ENCODE measurements around the gene ASIC4. TPM values are rescaled to one million over a fixed set of nuclear protein-coding genes. Genes with fewer than 3 reads are reported as not detected.

The ASIC4 gene
- total RNA-seq, 3 donors from 2014 or later (not counting 1 experiment from before 2014, with no cell fraction given) = 0.12 to 0.20 TPM; not detected in 1

DNA sequence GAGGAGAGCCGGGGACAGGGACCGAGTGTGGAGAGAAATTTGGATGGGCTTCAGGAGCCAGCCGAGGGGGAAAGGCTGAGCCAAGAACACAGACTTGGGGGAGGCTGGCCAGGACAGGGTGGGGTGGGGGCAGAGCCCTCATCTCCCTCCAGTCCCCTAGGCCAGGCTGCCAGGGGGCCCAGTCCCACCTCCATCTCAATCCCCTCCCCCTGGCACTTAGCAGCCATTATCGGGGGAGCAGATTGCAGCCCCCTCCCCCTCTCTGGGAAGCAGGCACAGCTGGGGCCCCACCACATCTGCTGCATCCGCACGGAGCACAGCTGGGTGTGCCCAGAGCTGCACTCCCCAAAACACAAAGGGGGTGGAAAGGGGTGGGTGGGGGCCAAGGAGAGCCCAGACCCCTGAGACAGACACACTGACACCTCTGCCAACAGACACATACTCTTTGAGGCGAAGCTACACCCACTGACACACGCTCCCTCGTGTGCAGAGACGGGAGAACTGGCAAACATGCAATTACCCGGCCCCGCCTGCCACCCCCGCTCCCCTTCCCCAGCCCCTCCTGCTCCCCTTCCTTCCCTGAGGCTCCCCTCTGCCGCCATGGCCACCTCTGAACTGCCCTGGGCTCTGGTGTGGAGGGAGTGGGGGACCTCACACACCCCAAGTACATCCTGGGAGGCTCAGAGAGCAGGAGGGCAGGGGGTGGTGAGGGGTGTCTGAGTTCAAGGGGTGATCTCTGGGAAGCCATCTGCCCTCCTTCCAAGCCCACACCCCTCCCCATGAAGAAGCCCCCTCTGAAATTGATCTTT is 5.1 kb upstream of the ASIC4 start:
- Mint-ChIP-seq H3K9me3 (no peaks in the 10 kb centered on the region), H3K27ac (peak overlapping the region in 1 of 2 donors; percentile 35), H3K4me1 (peaks cover 7 to 27% of the 10 kb centered on the region in 2 donors), H3K27me3 (ENCODE audit: low read depth in 2 of 2) (peaks cover 21 to 42% of the 10 kb centered on the region in 2 donors), H3K36me3 (peaks cover 7% of the 10 kb centered on the region), H3K4me3 (no peak overlapping the region)
- H3K27me3 ChIP-seq (ENCODE audit: control insufficient read depth, insufficient read depth, low read length) = peaks cover 36% of the 10 kb centered on the region
- H3K9me3 ChIP-seq (ENCODE audit: control insufficient read depth, insufficient read depth, low read length) = no peaks in the 10 kb centered on the region
- ATAC-seq = peak; percentile 24 to 32 (median 25)
- H3K36me3 ChIP-seq (ENCODE audit: control insufficient read depth, insufficient read depth, low read length) = peaks cover 28% of the 10 kb centered on the region
- no peak overlapping the region for H3K27ac ChIP-seq (ENCODE audit: low read length)
- WGBS (ENCODE audit: insufficient coverage) = 15% methylated on average over 13 of the region's 14 CpGs
- no peak overlapping the region for H3K4me3 ChIP-seq (ENCODE audit: low read length)
- TF ChIP-seq, protein P1, sequence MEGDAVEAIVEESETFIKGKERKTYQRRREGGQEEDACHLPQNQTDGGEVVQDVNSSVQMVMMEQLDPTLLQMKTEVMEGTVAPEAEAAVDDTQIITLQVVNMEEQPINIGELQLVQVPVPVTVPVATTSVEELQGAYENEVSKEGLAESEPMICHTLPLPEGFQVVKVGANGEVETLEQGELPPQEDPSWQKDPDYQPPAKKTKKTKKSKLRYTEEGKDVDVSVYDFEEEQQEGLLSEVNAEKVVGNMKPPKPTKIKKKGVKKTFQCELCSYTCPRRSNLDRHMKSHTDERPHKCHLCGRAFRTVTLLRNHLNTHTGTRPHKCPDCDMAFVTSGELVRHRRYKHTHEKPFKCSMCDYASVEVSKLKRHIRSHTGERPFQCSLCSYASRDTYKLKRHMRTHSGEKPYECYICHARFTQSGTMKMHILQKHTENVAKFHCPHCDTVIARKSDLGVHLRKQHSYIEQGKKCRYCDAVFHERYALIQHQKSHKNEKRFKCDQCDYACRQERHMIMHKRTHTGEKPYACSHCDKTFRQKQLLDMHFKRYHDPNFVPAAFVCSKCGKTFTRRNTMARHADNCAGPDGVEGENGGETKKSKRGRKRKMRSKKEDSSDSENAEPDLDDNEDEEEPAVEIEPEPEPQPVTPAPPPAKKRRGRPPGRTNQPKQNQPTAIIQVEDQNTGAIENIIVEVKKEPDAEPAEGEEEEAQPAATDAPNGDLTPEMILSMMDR (IDR thresholded peaks at IDR 0.05) = no peak
- H3K4me1 ChIP-seq (ENCODE audit: control insufficient read depth, insufficient read depth, low read length) = peaks cover 12% of the 10 kb centered on the region
- intact Hi-C loops (cut with micrococcal nuclease) = no loop called here
- no peak for DNase-seq

DNA sequence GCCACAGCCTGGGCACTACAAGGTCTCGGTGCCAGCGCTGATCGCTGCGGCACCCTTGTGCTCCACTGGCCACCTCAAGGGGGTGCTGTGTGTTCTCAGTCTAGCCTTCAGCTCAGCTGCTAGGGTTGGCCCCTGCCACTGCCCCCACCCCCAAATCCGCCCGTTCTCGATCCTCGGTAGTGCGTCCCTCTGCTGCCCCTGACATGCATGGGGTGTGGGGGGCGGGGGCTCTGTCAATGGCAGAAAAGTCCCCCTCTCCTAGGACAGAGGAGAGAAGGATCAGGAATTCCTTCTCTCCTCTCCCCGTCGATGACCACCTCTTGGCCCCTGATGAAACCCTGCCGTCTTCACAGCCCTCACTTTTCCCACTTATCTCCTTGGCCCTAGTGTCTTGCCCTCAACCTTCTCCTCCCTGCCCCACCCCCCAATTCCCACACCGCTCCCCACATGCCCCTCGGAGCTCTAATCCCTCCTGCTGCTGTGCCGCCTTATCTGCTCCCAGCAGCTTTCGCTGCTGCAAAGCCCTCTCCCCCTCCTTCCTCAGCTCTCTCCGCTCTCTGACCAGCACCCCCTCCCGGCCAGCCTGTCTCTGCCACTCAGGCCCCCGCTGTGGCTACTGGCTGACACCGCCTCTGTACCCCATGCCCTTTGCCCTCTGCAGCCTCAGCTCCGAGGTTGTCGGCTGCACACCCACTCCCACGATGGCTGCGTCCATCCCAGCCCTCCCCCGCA is 4.3 kb upstream of the ASIC4 start:
- peaks cover 8 to 28% of the 10 kb centered on the region in 2 donors for H3K4me1 Mint-ChIP-seq
- Histone ChIP-seq H3K4me3 (ENCODE audit: low read length) (no peak overlapping the region), H3K36me3 (ENCODE audit: control insufficient read depth, insufficient read depth, low read length) (peaks cover 21% of the 10 kb centered on the region), H3K27ac (ENCODE audit: low read length) (no peak overlapping the region), H3K27me3 (ENCODE audit: control insufficient read depth, insufficient read depth, low read length) (peaks cover 41% of the 10 kb centered on the region), H3K9me3 (ENCODE audit: control insufficient read depth, insufficient read depth, low read length) (no peaks in the 10 kb centered on the region), H3K4me1 (ENCODE audit: control insufficient read depth, insufficient read depth, low read length) (peaks cover 12% of the 10 kb centered on the region)
- ATAC-seq (peak; percentile 78 to 90 (median 90)), DNase-seq (peak; percentile 30 to 73)
- peak overlapping the region in 1 of 2 donors; percentile 35 for H3K27ac Mint-ChIP-seq
- H3K4me3 Mint-ChIP-seq = no peak overlapping the region
- peaks cover 25 to 46% of the 10 kb centered on the region in 2 donors for H3K27me3 Mint-ChIP-seq (ENCODE audit: low read depth in 2 of 2)
- 3% methylated on average over 21 of the region's 26 CpGs for WGBS (ENCODE audit: insufficient coverage)
- intact Hi-C loops (cut with micrococcal nuclease) = no loop called here
- H3K9me3 Mint-ChIP-seq = no peaks in the 10 kb centered on the region
- H3K36me3 Mint-ChIP-seq = peaks cover under 1% of the 10 kb centered on the region
- TF ChIP-seq, protein P1 (IDR thresholded peaks at IDR 0.05) = peak; percentile 50

DNA sequence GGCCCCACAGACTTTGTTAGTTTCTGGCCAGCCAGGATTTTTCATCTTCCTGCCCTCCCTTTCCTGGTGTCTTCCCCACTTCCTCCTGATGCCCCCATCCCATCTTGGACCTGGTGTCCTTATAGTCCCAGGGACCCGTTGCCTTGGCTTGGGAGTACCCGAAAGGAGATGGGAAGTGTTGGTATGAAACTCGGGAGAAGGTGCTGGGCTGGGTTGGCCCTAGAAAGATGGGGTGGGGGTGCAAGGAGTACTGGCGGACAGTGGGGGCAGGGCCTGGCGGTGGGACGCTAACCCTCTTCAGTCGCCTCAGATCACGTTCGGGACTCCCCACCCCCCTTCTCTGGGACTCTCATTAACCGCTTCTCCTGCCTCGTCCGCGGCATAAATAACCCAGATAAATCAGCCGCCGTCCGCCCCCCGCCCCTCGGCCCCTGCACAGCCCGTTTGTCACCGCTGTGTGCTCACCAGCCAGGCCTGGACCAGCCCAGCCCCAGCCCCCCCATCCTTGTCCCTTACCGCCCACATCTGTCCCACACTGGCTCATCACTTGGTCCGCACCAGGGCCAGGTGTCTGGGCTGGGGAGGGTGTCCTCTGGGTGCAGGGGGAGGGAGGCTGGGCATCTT is 3.7 kb upstream of the ASIC4 start:
- ATAC-seq (no peak), DNase-seq (no peak)
- no peaks in the 10 kb centered on the region for H3K9me3 Mint-ChIP-seq
- H3K4me1 ChIP-seq (ENCODE audit: control insufficient read depth, insufficient read depth, low read length) = peaks cover 12% of the 10 kb centered on the region
- no peaks in the 10 kb centered on the region for H3K36me3 Mint-ChIP-seq
- peaks cover 41% of the 10 kb centered on the region for H3K27me3 ChIP-seq (ENCODE audit: control insufficient read depth, insufficient read depth, low read length)
- peaks cover 16% of the 10 kb centered on the region for H3K36me3 ChIP-seq (ENCODE audit: control insufficient read depth, insufficient read depth, low read length)
- H3K27ac Mint-ChIP-seq = peak overlapping the region in 1 of 2 donors; percentile 35
- peaks cover 28 to 48% of the 10 kb centered on the region in 2 donors for H3K27me3 Mint-ChIP-seq (ENCODE audit: low read depth in 2 of 2)
- TF ChIP-seq, protein P1 (IDR thresholded peaks at IDR 0.05) = no peak
- H3K4me3 ChIP-seq (ENCODE audit: low read length) = no peak overlapping the region
- H3K4me3 Mint-ChIP-seq = no peak overlapping the region
- H3K4me1 Mint-ChIP-seq = peaks cover 8 to 28% of the 10 kb centered on the region in 2 donors
- no peaks in the 10 kb centered on the region for H3K9me3 ChIP-seq (ENCODE audit: control insufficient read depth, insufficient read depth, low read length)
- intact Hi-C loops (cut with micrococcal nuclease) = no loop called here
- 29% methylated on average over 22 of the region's 22 CpGs for WGBS (ENCODE audit: insufficient coverage)
- H3K27ac ChIP-seq (ENCODE audit: low read length) = no peak overlapping the region
